ENCODE measurements around the gene LRRC4C. TPM values are rescaled to one million over a fixed set of nuclear protein-coding genes. Genes with fewer than 3 reads are reported as not detected.

Gene LRRC4C
- total RNA-seq, 2 donors from 2014 or later, result 0.95 to 3.2 TPM

DNA sequence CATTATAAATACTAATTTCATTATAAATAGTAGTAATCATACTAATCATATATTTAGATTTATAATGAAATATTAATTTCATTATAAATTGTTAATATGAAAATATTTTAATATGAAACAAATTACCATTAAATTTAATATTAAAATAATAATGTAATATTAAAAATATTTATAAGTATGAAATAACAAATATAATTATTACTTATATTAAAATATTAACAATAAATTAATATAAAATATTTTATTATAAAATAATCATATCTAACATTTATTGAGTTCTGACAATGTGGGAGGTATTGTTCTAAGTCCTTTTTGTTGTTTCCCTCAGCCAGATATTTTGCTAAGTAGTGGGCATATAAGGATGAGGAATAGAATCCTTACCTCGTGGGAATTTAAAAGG, 1341.4 kb downstream of the LRRC4C start:
- TF ChIP-seq, protein P1, sequence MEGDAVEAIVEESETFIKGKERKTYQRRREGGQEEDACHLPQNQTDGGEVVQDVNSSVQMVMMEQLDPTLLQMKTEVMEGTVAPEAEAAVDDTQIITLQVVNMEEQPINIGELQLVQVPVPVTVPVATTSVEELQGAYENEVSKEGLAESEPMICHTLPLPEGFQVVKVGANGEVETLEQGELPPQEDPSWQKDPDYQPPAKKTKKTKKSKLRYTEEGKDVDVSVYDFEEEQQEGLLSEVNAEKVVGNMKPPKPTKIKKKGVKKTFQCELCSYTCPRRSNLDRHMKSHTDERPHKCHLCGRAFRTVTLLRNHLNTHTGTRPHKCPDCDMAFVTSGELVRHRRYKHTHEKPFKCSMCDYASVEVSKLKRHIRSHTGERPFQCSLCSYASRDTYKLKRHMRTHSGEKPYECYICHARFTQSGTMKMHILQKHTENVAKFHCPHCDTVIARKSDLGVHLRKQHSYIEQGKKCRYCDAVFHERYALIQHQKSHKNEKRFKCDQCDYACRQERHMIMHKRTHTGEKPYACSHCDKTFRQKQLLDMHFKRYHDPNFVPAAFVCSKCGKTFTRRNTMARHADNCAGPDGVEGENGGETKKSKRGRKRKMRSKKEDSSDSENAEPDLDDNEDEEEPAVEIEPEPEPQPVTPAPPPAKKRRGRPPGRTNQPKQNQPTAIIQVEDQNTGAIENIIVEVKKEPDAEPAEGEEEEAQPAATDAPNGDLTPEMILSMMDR (IDR thresholded peaks at IDR 0.05), result no peak
- no peak for ATAC-seq (ENCODE audit: insufficient number of reproducible peaks, low FRiP score, low read depth)
- Histone ChIP-seq H3K4me3 (no peak overlapping the region), H3K9me3 (no peaks in the 10 kb centered on the region), H3K27ac (no peak overlapping the region), H3K4me1 (ENCODE audit: control insufficient read depth in 1 of 2, low read depth in 2 of 2) (no peaks in the 10 kb centered on the region), H3K36me3 (no peaks in the 10 kb centered on the region), H3K27me3 (replicated peaks; ENCODE audit: insufficient read depth) (no peaks in the 10 kb centered on the region)
- DNase-seq (ENCODE audit: low spot score), result no peak

DNA sequence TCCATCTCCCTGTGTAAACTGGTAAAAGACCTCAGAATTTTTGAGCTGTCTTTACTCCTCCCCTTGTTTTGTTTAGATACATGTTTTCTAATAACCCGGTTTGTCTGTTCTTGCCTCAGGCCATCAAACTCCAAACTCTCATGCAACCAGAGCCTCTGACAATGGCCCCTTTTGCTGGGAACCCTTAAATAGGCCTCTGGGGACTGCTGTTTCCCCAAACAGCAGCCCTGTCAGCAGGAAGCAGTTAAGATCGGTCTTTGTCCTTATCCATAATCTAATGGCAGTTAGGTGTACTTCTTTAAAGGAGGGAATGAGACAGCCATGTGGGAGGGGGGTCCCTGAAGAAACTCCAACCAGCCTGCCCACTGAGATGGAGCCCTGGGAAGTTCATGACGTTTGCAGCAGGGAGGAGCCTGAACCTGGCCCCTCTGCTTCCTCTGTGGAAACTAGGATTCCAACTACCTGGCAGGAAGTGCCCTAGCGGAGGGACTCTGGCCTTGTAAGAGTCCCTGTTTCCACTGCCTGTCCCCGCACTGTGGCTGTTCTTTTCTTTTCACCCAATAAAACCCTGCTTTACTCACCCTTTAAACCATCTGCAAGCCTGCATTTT, 1354.4 kb downstream of the LRRC4C start:
- DNase-seq (ENCODE audit: low spot score), result no peak
- H3K4me1 ChIP-seq (ENCODE audit: control insufficient read depth in 1 of 2, low read depth in 2 of 2), result no peaks in the 10 kb centered on the region
- H3K4me3 ChIP-seq, result no peak overlapping the region
- no peak overlapping the region for H3K27ac ChIP-seq
- no peak for ATAC-seq (ENCODE audit: insufficient number of reproducible peaks, low FRiP score, low read depth)
- H3K9me3 ChIP-seq, result no peaks in the 10 kb centered on the region
- no peaks in the 10 kb centered on the region for H3K27me3 ChIP-seq (replicated peaks; ENCODE audit: insufficient read depth)
- H3K36me3 ChIP-seq, result no peaks in the 10 kb centered on the region
- TF ChIP-seq, protein P1 (IDR thresholded peaks at IDR 0.05), result no peak

DNA sequence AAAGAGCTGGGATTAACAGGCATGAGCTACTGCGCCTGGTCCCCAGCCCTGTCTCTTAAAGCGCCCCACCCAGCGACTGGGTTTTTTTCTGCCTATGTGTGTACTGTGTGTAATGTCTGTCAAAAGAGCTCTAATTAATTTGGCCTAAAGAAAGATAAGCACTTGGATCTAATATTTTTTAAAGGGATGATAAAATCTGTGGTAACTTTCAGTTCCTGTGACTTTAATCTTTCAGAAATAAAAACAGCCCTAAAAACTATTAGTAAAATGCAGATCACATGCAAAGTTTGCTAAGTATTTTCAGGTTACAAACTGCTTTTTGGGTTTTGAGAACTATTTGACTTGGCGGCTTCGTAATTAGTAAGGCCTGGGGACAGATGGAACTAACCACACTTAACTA, 1358.7 kb downstream of the LRRC4C start:
- TF ChIP-seq, protein P1 (IDR thresholded peaks at IDR 0.05), result no peak
- DNase-seq (ENCODE audit: low spot score), result no peak
- no peaks in the 10 kb centered on the region for H3K4me1 ChIP-seq (ENCODE audit: control insufficient read depth in 1 of 2, low read depth in 2 of 2)
- no peak for ATAC-seq (ENCODE audit: insufficient number of reproducible peaks, low FRiP score, low read depth)
- H3K27ac ChIP-seq, result no peak overlapping the region
- H3K9me3 ChIP-seq, result no peaks in the 10 kb centered on the region
- no peaks in the 10 kb centered on the region for H3K36me3 ChIP-seq
- H3K27me3 ChIP-seq (replicated peaks; ENCODE audit: insufficient read depth), result no peaks in the 10 kb centered on the region
- no peak overlapping the region for H3K4me3 ChIP-seq

DNA sequence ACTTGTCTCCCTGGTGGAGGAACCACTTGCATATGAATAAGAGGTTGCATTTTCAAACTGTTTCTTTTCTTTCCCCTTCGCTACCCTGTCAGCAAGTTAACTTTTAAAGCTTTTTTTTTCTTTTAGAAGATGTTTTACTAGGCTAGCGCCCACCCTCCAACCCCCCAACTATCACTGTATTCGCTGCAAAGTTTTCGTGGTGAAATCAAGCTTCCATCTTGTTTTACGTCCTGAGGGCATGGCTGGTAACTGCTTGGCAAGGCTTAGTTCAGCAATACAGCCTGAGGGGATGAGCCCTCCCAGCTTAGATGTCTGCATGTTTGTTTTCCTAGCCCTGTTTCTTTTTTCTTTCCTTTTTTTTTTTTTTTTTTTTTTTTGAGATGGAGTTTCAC, 1359.3 kb downstream of the LRRC4C start:
- Histone ChIP-seq H3K27ac (no peak overlapping the region), H3K9me3 (no peaks in the 10 kb centered on the region), H3K4me3 (no peak overlapping the region), H3K4me1 (ENCODE audit: control insufficient read depth in 1 of 2, low read depth in 2 of 2) (no peaks in the 10 kb centered on the region), H3K27me3 (replicated peaks; ENCODE audit: insufficient read depth) (no peaks in the 10 kb centered on the region), H3K36me3 (no peaks in the 10 kb centered on the region)
- ATAC-seq (ENCODE audit: insufficient number of reproducible peaks, low FRiP score, low read depth) (no peak), DNase-seq (ENCODE audit: low spot score) (no peak)
- TF ChIP-seq, protein P1 (IDR thresholded peaks at IDR 0.05), result no peak

DNA sequence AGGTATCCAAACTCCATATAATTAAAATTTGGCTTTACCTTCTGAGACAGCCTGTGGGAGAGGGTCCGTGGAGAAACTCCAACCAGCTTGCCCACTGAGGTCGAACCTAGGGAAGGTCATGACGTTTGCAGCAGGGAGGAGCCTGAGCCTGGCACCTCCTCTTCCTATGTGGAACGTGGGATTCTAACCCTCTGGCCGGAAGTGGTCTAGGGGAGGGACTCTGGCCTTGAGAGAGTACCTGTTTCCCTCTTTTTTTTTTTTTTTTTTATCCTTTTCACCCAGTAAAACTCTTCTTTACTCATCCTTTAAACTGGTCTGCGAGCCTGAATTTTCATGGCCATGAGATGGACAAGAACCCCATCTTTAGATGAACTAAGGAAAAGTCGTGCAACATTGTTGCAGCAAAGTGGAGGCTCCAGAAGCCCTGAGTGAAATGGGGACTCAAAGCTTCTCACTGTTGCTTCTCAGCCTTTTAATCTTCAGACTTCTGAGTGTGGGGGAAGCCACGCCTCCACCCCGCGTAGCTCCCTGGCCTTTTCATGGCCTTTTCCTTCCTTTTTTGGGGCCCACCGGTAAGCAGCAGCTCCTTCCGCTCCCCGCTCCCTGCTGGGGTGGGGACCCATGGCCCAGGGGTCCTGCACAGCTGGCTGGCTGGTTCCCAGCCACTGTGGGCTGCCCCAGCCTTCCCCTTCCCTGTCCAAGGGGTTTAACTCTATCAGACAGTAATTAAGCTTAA, 1359.9 kb downstream of the LRRC4C start:
- H3K4me1 ChIP-seq (ENCODE audit: control insufficient read depth in 1 of 2, low read depth in 2 of 2), result no peaks in the 10 kb centered on the region
- no peak overlapping the region for H3K4me3 ChIP-seq
- no peaks in the 10 kb centered on the region for H3K36me3 ChIP-seq
- ATAC-seq (ENCODE audit: insufficient number of reproducible peaks, low FRiP score, low read depth) (no peak), DNase-seq (ENCODE audit: low spot score) (no peak)
- TF ChIP-seq, protein P1 (IDR thresholded peaks at IDR 0.05), result no peak
- no peaks in the 10 kb centered on the region for H3K9me3 ChIP-seq
- H3K27me3 ChIP-seq (replicated peaks; ENCODE audit: insufficient read depth), result no peaks in the 10 kb centered on the region
- no peak overlapping the region for H3K27ac ChIP-seq
